ENCODE results near the gene ZNF611. TPM values are rescaled to one million over a fixed set of nuclear protein-coding genes. Genes with fewer than 3 reads are reported as not detected.
"Not testable (repeated sequence)": the region's sequence is repeated elsewhere in the genome, so short reads cannot be mapped to it uniquely, and the experiment has no call there.

ZNF611 gene
- total RNA-seq, 2 experiments from 2014 or later: 20.6 to 22.9 TPM

DNA sequence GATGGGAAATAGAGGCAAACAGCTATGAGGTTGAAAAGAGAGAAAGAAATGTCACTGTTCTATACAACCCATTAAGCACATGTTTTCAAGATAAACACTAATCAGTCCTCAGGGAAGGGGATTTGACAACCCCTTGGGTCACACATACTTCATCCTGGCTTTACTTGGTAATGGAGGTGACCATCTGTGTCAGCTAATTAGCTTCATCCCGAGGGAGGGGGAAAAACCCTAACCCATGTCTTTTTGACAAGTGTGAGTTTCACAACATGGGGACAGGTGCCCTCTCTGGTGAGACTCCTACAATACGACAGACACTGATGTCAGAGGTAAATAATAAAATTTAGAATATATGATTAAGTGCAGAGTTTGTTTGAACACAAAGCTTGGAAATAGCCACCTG, 43.1 kb downstream of the ZNF611 start:
- H3K4me3 Mint-ChIP-seq: no peak overlapping the region
- H3K27me3 Mint-ChIP-seq: no peaks in the 10 kb centered on the region
- POLR2A ChIA-PET: no interaction called here
- H3K27ac Mint-ChIP-seq: no peak overlapping the region
- intact Hi-C loops (cut with DNase I, micrococcal nuclease): loop anchor here (2.0 kb wide), 2 partner anchors 43 to 165 kb away; partner anchors contain the start of genes ZNF611 (in 1 of the 2) and ZNF808 (in 1 of the 2)
- H3K4me1 Mint-ChIP-seq: peaks cover 27% of the 10 kb centered on the region
- no peak for ATAC-seq
- peaks cover 9% of the 10 kb centered on the region for H3K36me3 Mint-ChIP-seq (ENCODE audit: low read depth)
- CTCF ChIA-PET: interaction anchor here (0.6 kb wide), 1 partner anchor 159 kb away, joined by 3 read pairs; no protein-coding TSS in a partner anchor
- no peak for DNase-seq
- no peaks in the 10 kb centered on the region for H3K9me3 Mint-ChIP-seq (ENCODE audit: low read depth)

DNA sequence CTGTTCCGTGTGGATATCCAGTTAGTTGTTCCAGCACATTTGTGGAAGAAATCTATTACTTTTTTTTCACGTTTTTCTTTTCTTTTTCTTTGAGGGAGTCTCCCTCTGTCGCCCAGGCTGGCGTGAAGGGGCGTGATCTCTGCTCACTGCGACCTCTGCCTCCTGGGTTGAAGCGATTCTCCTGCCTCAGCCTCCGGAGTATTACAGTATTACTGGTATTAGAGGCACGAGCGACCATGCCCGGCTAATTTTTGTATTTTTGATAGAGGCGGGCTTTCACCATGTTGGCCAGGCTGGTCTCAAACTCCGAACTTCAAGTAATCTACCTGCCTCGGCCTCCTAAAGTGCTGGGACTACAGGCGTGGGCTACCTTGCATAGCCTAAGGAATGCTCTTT, 43.6 kb downstream of the ZNF611 start:
- H3K36me3 Mint-ChIP-seq (ENCODE audit: low read depth): peaks cover 9% of the 10 kb centered on the region
- no peak for DNase-seq
- ChIA-PET POLR2A (no interaction called here), CTCF (interaction anchor here (0.6 to 0.7 kb wide), 2 partner anchors 31 to 1296 kb away, joined by 3 read pairs; no protein-coding TSS in a partner anchor)
- peaks cover 27% of the 10 kb centered on the region for H3K4me1 Mint-ChIP-seq
- intact Hi-C loops (cut with DNase I, micrococcal nuclease): loop anchor here (2.0 kb wide), 2 partner anchors 44 to 164 kb away; partner anchors contain the start of genes ZNF611 (in 1 of the 2) and ZNF808 (in 1 of the 2)
- H3K4me3 Mint-ChIP-seq: peak overlapping the region; percentile 90
- H3K27me3 Mint-ChIP-seq: no peaks in the 10 kb centered on the region
- H3K27ac Mint-ChIP-seq: peak overlapping the region; percentile 96
- no peak for ATAC-seq
- H3K9me3 Mint-ChIP-seq (ENCODE audit: low read depth): no peaks in the 10 kb centered on the region

DNA sequence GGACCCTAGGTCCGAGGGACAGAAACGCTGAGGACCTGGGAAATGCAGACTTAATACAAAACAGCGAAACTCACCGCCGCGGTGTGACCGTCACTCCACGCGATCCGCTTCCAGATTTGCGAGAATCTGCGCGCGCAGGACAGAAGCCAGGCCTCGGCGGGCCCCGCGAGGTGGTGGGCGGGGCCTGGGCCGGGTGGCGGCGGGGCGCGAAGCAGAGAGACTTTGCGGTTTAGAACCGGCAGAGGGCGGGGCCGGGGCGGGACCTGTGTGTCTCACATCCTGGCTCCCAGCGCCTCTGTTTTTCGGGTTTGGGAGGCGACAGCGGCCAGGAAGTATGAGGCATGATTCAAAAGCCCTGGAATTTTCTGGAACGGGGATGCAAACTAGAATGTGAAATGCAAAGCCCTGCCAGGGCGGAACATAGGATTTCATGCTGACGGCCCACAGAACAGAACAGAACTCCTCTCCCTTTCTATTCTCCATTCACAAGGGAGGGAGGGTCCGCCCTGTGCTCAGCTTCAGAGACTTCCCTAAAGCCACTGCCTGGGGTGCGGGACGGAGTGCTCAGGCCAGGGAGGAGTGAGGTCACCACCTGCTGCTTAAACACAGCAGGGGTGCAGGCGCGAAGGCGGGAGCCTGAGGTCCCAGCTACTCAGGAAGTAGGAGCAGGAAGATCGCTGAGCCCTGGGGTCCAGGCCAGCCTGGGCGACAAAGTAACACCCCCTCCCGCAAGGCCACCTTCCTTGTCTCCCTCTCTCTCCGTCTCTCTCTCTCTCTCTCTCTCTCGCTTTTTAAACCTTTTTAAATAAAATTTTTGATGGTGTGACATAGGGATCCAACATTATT, 44.3 kb downstream of the ZNF611 start:
- Mint-ChIP-seq H3K27ac (peak overlapping the region; percentile 96), H3K4me3 (peak overlapping the region; percentile 90), H3K4me1 (peaks cover 27% of the 10 kb centered on the region), H3K9me3 (ENCODE audit: low read depth) (no peaks in the 10 kb centered on the region), H3K27me3 (no peaks in the 10 kb centered on the region), H3K36me3 (ENCODE audit: low read depth) (peaks cover 9% of the 10 kb centered on the region)
- ATAC-seq (peak; percentile 95), DNase-seq (peak; percentile 96)
- intact Hi-C loops (cut with DNase I, micrococcal nuclease): loop anchor here (1.0 to 2.0 kb wide), 7 partner anchors 44 to 233 kb away; partner anchors contain the start of genes ZNF611 (in 2 of the 2), ZNF701 (in 1 of the 2), ZNF808 (in 1 of the 2) and ZNF83 (in 1 of the 2)
- CTCF ChIA-PET: interaction anchor here (0.6 to 0.7 kb wide), 2 partner anchors 30 to 1295 kb away, joined by 3 read pairs; no protein-coding TSS in a partner anchor
- POLR2A ChIA-PET: no interaction called here

DNA sequence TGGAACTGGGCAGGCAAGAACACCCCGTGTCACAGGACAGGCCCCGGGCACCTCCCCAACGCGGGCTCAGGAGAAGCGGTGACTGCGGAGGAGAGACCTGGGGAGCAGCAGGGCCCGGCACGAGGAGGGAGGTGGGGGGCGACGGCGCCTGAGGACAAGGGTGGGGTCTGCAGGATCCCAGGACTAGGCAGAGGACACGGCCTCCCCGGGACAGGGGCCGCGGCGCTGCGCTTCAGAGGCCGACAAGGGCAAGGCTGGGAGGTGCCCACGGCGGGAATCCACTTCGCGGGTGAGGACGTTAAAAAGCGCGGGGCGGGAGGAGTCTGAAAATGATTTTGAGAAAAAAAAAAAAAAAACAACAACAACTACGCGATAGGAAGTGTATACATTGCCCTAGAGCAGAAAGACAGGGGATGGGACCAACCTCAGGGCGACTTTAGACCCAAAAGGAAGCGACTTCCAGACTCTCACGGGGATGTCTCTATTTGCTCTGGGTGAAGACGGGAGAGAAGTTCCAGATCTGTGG, 44.9 kb downstream of the ZNF611 start:
- CTCF ChIA-PET: no interaction called here
- Mint-ChIP-seq H3K27me3 (no peaks in the 10 kb centered on the region), H3K27ac (peak overlapping the region; percentile 96), H3K36me3 (ENCODE audit: low read depth) (peaks cover 16% of the 10 kb centered on the region), H3K4me3 (peak overlapping the region; percentile 90), H3K9me3 (ENCODE audit: low read depth) (no peaks in the 10 kb centered on the region), H3K4me1 (peaks cover 27% of the 10 kb centered on the region)
- intact Hi-C loops (cut with DNase I, micrococcal nuclease): loop anchor here (1.0 to 2.0 kb wide), 7 partner anchors 45 to 233 kb away; partner anchors contain the start of genes ZNF611 (in 2 of the 2), ZNF701 (in 1 of the 2), ZNF808 (in 1 of the 2) and ZNF83 (in 1 of the 2)
- POLR2A ChIA-PET: no interaction called here
- ATAC-seq (peak; percentile 51), DNase-seq (peak; percentile 54)

GRCh38 chr19:52688925-52689796, 45.7 kb downstream of the ZNF611 start:
- peaks cover 30% of the 10 kb centered on the region for H3K4me1 Mint-ChIP-seq
- CTCF ChIA-PET: not testable (repeated sequence)

GRCh38 chr19:52688335-52688734, 46.5 kb downstream of the ZNF611 start:
- Mint-ChIP-seq H3K36me3 (ENCODE audit: low read depth) (peaks cover 25% of the 10 kb centered on the region), H3K9me3 (ENCODE audit: low read depth) (no peaks in the 10 kb centered on the region), H3K4me3 (peak overlapping the region; percentile 90), H3K27me3 (no peaks in the 10 kb centered on the region), H3K27ac (no peak overlapping the region), H3K4me1 (peaks cover 30% of the 10 kb centered on the region)
- intact Hi-C loops (cut with DNase I, micrococcal nuclease): no loop called here
- DNase-seq (no peak), ATAC-seq (no peak)
- CTCF ChIA-PET: no interaction called here
- POLR2A ChIA-PET: interaction anchor here (0.6 kb wide), 1 partner anchor 498 kb away, joined by 3 read pairs; the partner anchor contains the start of gene PPP2R1A

More at GRCh38 chr19:52688925-52689796, 45.7 kb downstream of the ZNF611 start:
- H3K27me3 Mint-ChIP-seq; H3K9me3 Mint-ChIP-seq (ENCODE audit: low read depth); intact Hi-C loops (cut with DNase I, micrococcal nuclease); DNase-seq; ATAC-seq: not testable (repeated sequence)
- Mint-ChIP-seq H3K4me3 (peak overlapping the region; percentile 90), H3K36me3 (ENCODE audit: low read depth) (peaks cover 22% of the 10 kb centered on the region), H3K27ac (peak overlapping the region; percentile 96)
- POLR2A ChIA-PET: interaction anchor here (0.6 kb wide), 1 partner anchor 31 kb away, joined by 3 read pairs; no protein-coding TSS in a partner anchor

DNA sequence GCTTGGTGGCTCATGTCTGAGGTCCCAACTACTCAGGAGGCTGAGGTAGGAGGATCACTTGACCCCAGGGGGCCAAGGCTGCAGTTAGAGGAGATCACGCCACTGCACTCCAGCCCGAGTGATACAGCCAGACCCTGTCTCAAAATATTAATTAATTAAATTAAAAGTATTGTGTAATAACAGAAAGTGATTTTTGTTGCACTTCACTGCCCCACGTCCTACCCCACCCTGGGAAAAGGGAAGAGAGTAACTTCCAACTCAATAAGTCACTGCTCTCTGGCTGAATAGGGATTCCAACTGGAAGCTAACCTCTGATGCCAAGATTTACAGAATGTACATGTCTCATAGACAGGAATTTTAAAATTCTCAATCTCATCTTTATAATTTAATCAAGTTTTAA, 47.2 kb downstream of the ZNF611 start:
- no peaks in the 10 kb centered on the region for H3K27me3 Mint-ChIP-seq
- H3K27ac Mint-ChIP-seq: no peak overlapping the region
- H3K4me1 Mint-ChIP-seq: peaks cover 30% of the 10 kb centered on the region
- no peaks in the 10 kb centered on the region for H3K9me3 Mint-ChIP-seq (ENCODE audit: low read depth)
- ChIA-PET CTCF (no interaction called here), POLR2A (interaction anchor here (0.6 kb wide), 1 partner anchor 498 kb away, joined by 3 read pairs; the partner anchor contains the start of gene PPP2R1A)
- peaks cover 30% of the 10 kb centered on the region for H3K36me3 Mint-ChIP-seq (ENCODE audit: low read depth)
- intact Hi-C loops (cut with DNase I, micrococcal nuclease): no loop called here
- ATAC-seq: no peak
- no peak for DNase-seq
- no peak overlapping the region for H3K4me3 Mint-ChIP-seq

DNA sequence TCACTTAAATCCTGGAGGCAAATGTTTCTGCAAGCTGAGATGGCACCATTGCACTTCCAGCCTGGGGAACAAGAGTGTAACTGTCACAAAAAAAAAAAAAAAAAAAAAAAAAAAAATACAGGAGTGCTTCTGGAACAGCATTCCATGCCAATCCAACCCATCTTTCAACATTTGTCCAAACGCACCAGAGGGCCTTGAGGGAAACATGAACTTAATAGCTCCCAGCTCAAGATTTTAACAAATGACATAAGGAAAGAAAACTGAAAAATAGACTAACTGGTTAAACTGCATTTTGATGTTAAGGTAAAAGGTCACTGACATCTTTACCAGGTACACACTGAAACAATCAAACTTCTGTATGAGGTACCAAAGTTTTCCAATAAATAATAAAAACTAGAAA, 49.0 kb downstream of the ZNF611 start:
- peaks cover 2% of the 10 kb centered on the region for H3K9me3 Mint-ChIP-seq (ENCODE audit: low read depth)
- ATAC-seq (no peak), DNase-seq (no peak)
- H3K27ac Mint-ChIP-seq: no peak overlapping the region
- CTCF ChIA-PET: no interaction called here
- peaks cover 36% of the 10 kb centered on the region for H3K36me3 Mint-ChIP-seq (ENCODE audit: low read depth)
- POLR2A ChIA-PET: no interaction called here
- H3K27me3 Mint-ChIP-seq: no peaks in the 10 kb centered on the region
- intact Hi-C loops (cut with DNase I, micrococcal nuclease): no loop called here
- peaks cover 30% of the 10 kb centered on the region for H3K4me1 Mint-ChIP-seq
- H3K4me3 Mint-ChIP-seq: no peak overlapping the region

DNA sequence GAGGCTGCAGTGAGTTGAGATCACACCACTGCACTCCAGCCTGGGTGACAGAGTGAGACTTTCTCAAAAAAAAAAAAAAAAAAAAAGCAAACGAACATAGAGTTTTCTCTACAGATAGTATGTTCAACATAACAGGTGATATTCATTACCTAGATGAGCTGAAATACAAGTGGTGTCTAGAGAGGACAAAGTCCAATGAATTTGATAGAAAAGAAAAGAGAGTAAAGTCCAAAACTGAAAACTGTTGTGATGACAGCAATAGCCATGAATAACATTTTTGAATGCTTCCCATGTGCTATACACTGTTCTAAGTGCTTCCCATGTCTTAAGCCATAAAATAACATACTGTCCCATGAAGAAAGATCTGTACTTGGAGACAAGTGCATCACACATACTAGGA, 53.6 kb downstream of the ZNF611 start:
- intact Hi-C loops (cut with DNase I, micrococcal nuclease); POLR2A ChIA-PET; H3K27ac Mint-ChIP-seq; H3K27me3 Mint-ChIP-seq; H3K9me3 Mint-ChIP-seq (ENCODE audit: low read depth); ATAC-seq; H3K4me3 Mint-ChIP-seq; DNase-seq: not testable (repeated sequence)
- CTCF ChIA-PET: interaction anchor here (0.6 to 1.2 kb wide), 2 partner anchors 17 to 22 kb away, joined by 3 read pairs; no protein-coding TSS in a partner anchor
- peaks cover 48% of the 10 kb centered on the region for H3K36me3 Mint-ChIP-seq (ENCODE audit: low read depth)
- H3K4me1 Mint-ChIP-seq: peaks cover 11% of the 10 kb centered on the region

- ChIA-PET POLR2A (no interaction called here), CTCF (no interaction called here)
- Mint-ChIP-seq H3K4me3 (no peak overlapping the region), H3K9me3 (ENCODE audit: low read depth) (peaks cover 8% of the 10 kb centered on the region), H3K27me3 (no peaks in the 10 kb centered on the region), H3K4me1 (peaks cover 14% of the 10 kb centered on the region), H3K27ac (no peak overlapping the region), H3K36me3 (ENCODE audit: low read depth) (peaks cover 53% of the 10 kb centered on the region)
- peak; percentile 51 for ATAC-seq
- intact Hi-C loops (cut with DNase I, micrococcal nuclease): no loop called here
- DNase-seq: no peak
These were observed 55.2 kb downstream of the ZNF611 start for GRCh38 chr19:52679598-52679997.

DNA sequence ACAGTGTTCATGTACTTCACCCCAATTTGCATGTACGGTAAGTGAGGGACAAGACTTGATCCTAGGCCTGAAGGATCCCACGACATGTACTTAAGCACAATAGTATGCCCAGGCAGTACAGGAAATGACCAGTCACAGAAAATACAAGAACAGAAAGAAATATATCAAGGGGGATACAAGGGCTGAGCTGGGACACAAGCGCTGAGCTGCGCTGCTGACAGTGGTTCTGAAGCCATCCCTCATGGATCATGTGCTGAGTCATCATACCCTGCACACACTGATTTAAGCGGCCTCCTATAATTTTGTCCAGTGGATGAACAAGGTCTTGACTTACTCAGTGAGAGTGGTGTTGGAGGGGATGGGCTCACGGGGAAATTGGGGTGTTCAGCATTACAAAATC, 59.6 kb downstream of the ZNF611 start:
- ATAC-seq; POLR2A ChIA-PET; H3K27me3 Mint-ChIP-seq; H3K27ac Mint-ChIP-seq; intact Hi-C loops (cut with DNase I, micrococcal nuclease); DNase-seq; H3K9me3 Mint-ChIP-seq (ENCODE audit: low read depth); H3K4me3 Mint-ChIP-seq; CTCF ChIA-PET: not testable (repeated sequence)
- Mint-ChIP-seq H3K4me1 (peaks cover 17% of the 10 kb centered on the region), H3K36me3 (ENCODE audit: low read depth) (peaks cover 53% of the 10 kb centered on the region)

Data from activated CD4-positive, alpha-beta T cell treated with anti-CD3 and anti-CD28 coated beads for 36 hours (primary cell).